Activated CD8-positive, alpha-beta T cell treated with anti-CD3 and anti-CD28 coated beads for 36 hours (primary cell): ENCODE measurements around the gene SPDYE4. TPM values are rescaled to one million over a fixed set of nuclear protein-coding genes. Genes with fewer than 3 reads are reported as not detected.

ENCODE experiments used
- ATAC-seq: fragments of 200-7000 bp; cut with Tn5 transposase; one replicate; pipeline ENCODE4 v1.10.0; 2021; ENCODE audit warnings: mild to moderate bottlenecking, moderate library complexity
- CTCF ChIA-PET: fragments of 350-600 bp; sonication (Branson Sonifier 250); formaldehyde crosslinking; loops from one replicate; lab custom pipeline; 2021; ENCODE audit warnings: antibody characterized with exemption; lab: Charles Lee
- POLR2A ChIA-PET: fragments of 350-600 bp; sonication (Branson Sonifier 250); formaldehyde crosslinking; loops from one replicate; lab custom pipeline; 2021; ENCODE audit warnings: antibody characterized with exemption; lab: Charles Lee
- DNase-seq: peaks from one replicate; pipeline ENCODE4 v3.0.0-alpha.2; 2020
- H3K27ac Mint-ChIP-seq: one replicate; pipeline ENCODE4 v1.8.0; 2021; ENCODE audit warnings: mild to moderate bottlenecking, mixed read lengths
- H3K27me3 Mint-ChIP-seq: one replicate; pipeline ENCODE4 v1.8.0; 2021; ENCODE audit warnings: mixed read lengths
- H3K36me3 Mint-ChIP-seq: one replicate; pipeline ENCODE4 v1.8.0; 2021; ENCODE audit warnings: low read depth, mixed read lengths
- H3K4me1 Mint-ChIP-seq: one replicate; pipeline ENCODE4 v1.8.0; 2021; ENCODE audit warnings: low read depth, mixed read lengths
- H3K4me3 Mint-ChIP-seq: one replicate; pipeline ENCODE4 v1.8.0; 2021; ENCODE audit warnings: mild to moderate bottlenecking, moderate library complexity, mixed read lengths
- H3K9me3 Mint-ChIP-seq: one replicate; pipeline ENCODE4 v1.8.0; 2021; ENCODE audit warnings: mixed read lengths
- intact Hi-C: fragments of 100-400 bp; cut with micrococcal nuclease; formaldehyde crosslinking; loops from one replicate; pipeline ENCODE4 v1.10.0; 2022
- total RNA-seq, 2 experiments: library from RNA; stranded (reverse); gene quantifications; one replicate each; pipeline ENCODE4 v1.2.3, GENCODE V29; 2021
- TF ChIP-seq, protein P1 (sequence below): fragments of 200-600 bp; IDR thresholded peaks from one replicate; pipeline ENCODE4 v1.8.0; 2022; ENCODE audit warnings: antibody characterized with exemption, mild to moderate bottlenecking

The SPDYE4 gene
- total RNA-seq, 2 experiments from 2014 or later = not detected

DNA sequence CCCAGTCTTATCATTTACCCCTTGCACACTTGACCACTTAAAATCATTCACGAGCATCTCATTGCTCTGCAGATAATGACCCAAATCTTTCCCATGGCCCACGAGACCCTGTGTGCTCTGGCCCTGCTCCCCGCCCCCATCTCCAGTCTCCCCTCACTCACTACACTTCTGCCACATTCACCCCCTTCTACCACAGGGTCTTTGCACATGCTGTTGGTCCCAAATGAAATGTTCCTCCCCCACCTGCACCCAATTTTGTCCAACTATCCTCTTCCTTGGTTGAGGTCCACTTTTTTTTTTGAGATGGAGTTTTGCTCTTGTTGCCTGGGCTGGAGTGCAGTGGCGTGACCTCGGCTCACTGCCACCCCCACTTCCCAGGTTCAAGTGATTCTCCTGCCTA lies 52.9 kb downstream of the SPDYE4 start:
- Mint-ChIP-seq H3K27me3 (peaks cover 3% of the 10 kb centered on the region), H3K4me1 (no peaks in the 10 kb centered on the region), H3K9me3 (no peaks in the 10 kb centered on the region), H3K36me3 (no peaks in the 10 kb centered on the region), H3K27ac (no peak overlapping the region), H3K4me3 (no peak overlapping the region)
- no peak for ATAC-seq
- DNase-seq = no peak
- intact Hi-C loops = no loop called here
- POLR2A ChIA-PET = interaction anchor here (0.7 kb wide), 1 partner anchor 210 kb away, joined by 3 read pairs; no protein-coding TSS in a partner anchor
- CTCF ChIA-PET = no interaction called here
- TF ChIP-seq, protein P1, sequence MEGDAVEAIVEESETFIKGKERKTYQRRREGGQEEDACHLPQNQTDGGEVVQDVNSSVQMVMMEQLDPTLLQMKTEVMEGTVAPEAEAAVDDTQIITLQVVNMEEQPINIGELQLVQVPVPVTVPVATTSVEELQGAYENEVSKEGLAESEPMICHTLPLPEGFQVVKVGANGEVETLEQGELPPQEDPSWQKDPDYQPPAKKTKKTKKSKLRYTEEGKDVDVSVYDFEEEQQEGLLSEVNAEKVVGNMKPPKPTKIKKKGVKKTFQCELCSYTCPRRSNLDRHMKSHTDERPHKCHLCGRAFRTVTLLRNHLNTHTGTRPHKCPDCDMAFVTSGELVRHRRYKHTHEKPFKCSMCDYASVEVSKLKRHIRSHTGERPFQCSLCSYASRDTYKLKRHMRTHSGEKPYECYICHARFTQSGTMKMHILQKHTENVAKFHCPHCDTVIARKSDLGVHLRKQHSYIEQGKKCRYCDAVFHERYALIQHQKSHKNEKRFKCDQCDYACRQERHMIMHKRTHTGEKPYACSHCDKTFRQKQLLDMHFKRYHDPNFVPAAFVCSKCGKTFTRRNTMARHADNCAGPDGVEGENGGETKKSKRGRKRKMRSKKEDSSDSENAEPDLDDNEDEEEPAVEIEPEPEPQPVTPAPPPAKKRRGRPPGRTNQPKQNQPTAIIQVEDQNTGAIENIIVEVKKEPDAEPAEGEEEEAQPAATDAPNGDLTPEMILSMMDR = no peak

DNA sequence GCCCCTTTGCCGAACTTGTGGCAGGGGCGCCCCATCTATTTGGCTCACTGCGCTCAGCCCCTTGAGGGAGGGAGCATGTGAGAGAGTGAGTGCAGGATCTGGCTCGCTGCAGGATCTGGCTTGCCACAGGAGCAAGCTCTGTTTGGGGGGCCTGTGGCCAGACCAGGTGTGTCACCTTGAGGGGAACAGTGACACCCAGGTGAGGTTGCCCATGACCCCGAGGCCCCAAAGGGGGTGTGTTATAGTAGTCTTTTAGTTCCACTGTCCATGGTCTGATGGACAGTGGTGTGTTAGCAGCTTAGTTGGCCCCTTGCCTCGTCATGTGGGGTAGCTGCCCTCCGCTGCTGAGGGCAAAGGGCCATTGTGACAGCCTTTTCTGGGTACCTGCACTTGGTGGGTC lies 55.3 kb downstream of the SPDYE4 start:
- TF ChIP-seq, protein P1 = no peak
- Mint-ChIP-seq H3K9me3 (no peaks in the 10 kb centered on the region), H3K27me3 (peaks cover 8% of the 10 kb centered on the region), H3K4me3 (no peak overlapping the region), H3K27ac (no peak overlapping the region), H3K36me3 (no peaks in the 10 kb centered on the region), H3K4me1 (peaks cover 2% of the 10 kb centered on the region)
- ATAC-seq = no peak
- DNase-seq = no peak
- intact Hi-C loops = no loop called here
- ChIA-PET CTCF (no interaction called here), POLR2A (no interaction called here)

DNA sequence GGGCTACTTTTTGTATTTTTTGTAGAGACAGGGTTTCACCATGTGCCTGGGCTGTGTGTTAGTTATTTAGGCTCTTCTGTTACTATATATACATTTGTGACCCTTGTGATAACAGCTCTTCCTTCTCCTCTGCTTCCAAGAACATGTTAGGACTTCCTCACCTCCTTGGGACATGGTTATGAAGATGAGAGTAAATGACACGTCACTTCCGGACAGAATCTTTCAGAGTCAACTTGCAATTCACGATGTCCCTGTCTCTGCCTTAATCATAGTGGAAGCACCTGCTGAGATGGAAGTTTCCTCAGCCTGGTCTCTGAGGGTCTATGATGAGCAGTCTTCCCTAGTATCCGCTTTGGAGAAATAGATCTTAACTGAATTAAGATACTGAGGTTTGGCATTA lies 56.6 kb downstream of the SPDYE4 start:
- Mint-ChIP-seq H3K9me3 (no peaks in the 10 kb centered on the region), H3K4me1 (peaks cover 3% of the 10 kb centered on the region), H3K27ac (no peak overlapping the region), H3K4me3 (no peak overlapping the region), H3K36me3 (no peaks in the 10 kb centered on the region), H3K27me3 (peaks cover 9% of the 10 kb centered on the region)
- ChIA-PET POLR2A (no interaction called here), CTCF (no interaction called here)
- ATAC-seq (no peak), DNase-seq (no peak)
- intact Hi-C loops = no loop called here
- TF ChIP-seq, protein P1 = no peak

DNA sequence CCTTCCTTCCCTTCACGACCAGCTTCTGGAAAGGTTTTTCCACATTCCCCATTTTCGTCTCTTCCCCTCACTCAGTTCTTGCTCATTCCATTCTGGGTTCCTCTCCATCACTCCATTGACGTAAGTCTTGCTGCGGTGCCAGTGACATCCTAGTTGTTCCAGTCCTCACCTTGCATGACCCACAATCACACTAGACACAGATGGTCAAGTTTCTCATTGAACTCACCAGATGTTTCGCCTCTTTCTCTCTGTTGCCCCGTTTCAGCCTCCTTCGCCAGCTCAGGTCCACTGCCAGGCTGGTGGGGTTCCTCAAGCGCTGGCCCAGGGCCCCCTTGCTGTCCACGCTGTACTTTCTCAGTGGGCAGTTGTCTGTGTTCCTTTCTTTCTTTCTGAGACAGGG lies 57.1 kb downstream of the SPDYE4 start:
- POLR2A ChIA-PET = no interaction called here
- Mint-ChIP-seq H3K27me3 (peaks cover 9% of the 10 kb centered on the region), H3K27ac (no peak overlapping the region), H3K36me3 (no peaks in the 10 kb centered on the region), H3K9me3 (no peaks in the 10 kb centered on the region), H3K4me1 (peaks cover 3% of the 10 kb centered on the region), H3K4me3 (no peak overlapping the region)
- DNase-seq (no peak), ATAC-seq (no peak)
- intact Hi-C loops = no loop called here
- CTCF ChIA-PET = no interaction called here
- TF ChIP-seq, protein P1 = no peak

Other genes starting within 250 kb of the SPDYE4 start
- 10 to 100 TPM; 19.9 to 23.7 TPM for gene MYH10, start 127.8 kb downstream of the SPDYE4 start, total RNA-seq
- gene CCDC42, start 13.7 kb downstream of the SPDYE4 start, total RNA-seq = under 1 TPM; 0.38 to 0.65 TPM
- gene MFSD6L, start 40.8 kb upstream of the SPDYE4 start, total RNA-seq = under 1 TPM; 0.20 to 0.22 TPM
- 1 to 10 TPM; 3.8 to 3.9 TPM for gene PIK3R6, start 109.1 kb upstream of the SPDYE4 start, total RNA-seq
- 10 to 100 TPM; 46.7 to 50.4 TPM for gene PIK3R5, start 207.2 kb upstream of the SPDYE4 start, total RNA-seq